DOHH2 (cell line): ENCODE data around the gene RNF224.

Experiments used
- H3F3A ChIP-seq: fragments of 200-600 bp; sonication (generic), shearing (Covaris generic); 2 replicates; pipeline ENCODE4 v1.6.0; 2016; ENCODE audit warnings: antibody characterized with exemption, mild to moderate bottlenecking; ENCODE audit not compliant: control insufficient read depth, insufficient read depth
- H3K27ac ChIP-seq: fragments of 200-600 bp; sonication (generic); 2 replicates; pipeline ENCODE4 v1.5.1; 2014; ENCODE audit warnings: low read depth, mild to moderate bottlenecking, low read length, moderate library complexity
- H3K27me3 ChIP-seq: fragments of 200-600 bp; sonication (generic); 2 replicates; pipeline ENCODE4 v1.6.1; 2014; ENCODE audit warnings: mild to moderate bottlenecking, low read length, mixed read lengths; ENCODE audit not compliant: control insufficient read depth
- H3K36me3 ChIP-seq: fragments of 200-600 bp; sonication (generic); 2 replicates; pipeline ENCODE4 v1.6.1; 2014; ENCODE audit warnings: mild to moderate bottlenecking, low read length, moderate library complexity, mixed read lengths; ENCODE audit not compliant: control insufficient read depth
- H3K4me1 ChIP-seq: fragments of 200-600 bp; sonication (generic); 2 replicates; pipeline ENCODE4 v1.6.1; 2014; ENCODE audit warnings: mild to moderate bottlenecking, low read length, mixed read lengths; ENCODE audit not compliant: control insufficient read depth
- H3K4me2 ChIP-seq: fragments of 200-600 bp; sonication (generic); 2 replicates; pipeline ENCODE4 v1.6.0; 2014; ENCODE audit warnings: mild to moderate bottlenecking, low read length, moderate library complexity
- H3K4me3 ChIP-seq: fragments of 200-600 bp; sonication (generic); 2 replicates; pipeline ENCODE4 v1.5.1; 2014; ENCODE audit warnings: mild to moderate bottlenecking, low read length, mixed read lengths
- H3K79me2 ChIP-seq: fragments of 200-600 bp; sonication (generic); 2 replicates; pipeline ENCODE4 v1.6.1; 2014; ENCODE audit warnings: mild to moderate bottlenecking, low read length, mixed read lengths; ENCODE audit not compliant: control insufficient read depth
- H3K9me2 ChIP-seq: fragments of 200-600 bp; sonication (generic); replicated peaks from 2 replicates; pipeline ENCODE4 v1.6.1; 2014; ENCODE audit warnings: mild to moderate bottlenecking, low read length, mixed read lengths; ENCODE audit not compliant: control insufficient read depth
- H3K9me3 ChIP-seq: fragments of 200-600 bp; sonication (generic); 2 replicates; pipeline ENCODE4 v1.6.1; 2014; ENCODE audit warnings: antibody characterized with exemption, low read length, mixed read lengths; ENCODE audit not compliant: control insufficient read depth, insufficient read depth
- H4K20me1 ChIP-seq: fragments of 200-600 bp; sonication (generic); 2 replicates; pipeline ENCODE4 v1.6.0; 2014; ENCODE audit warnings: low read depth, mild to moderate bottlenecking, antibody characterized with exemption, low read length, moderate library complexity; ENCODE audit not compliant: control insufficient read depth, insufficient read depth
- CTCF ChIP-seq: fragments of 200-600 bp; sonication (generic); IDR thresholded peaks from one replicate; pipeline ENCODE4 v1.5.1; 2014; ENCODE audit warnings: antibody characterized with exemption, mild to moderate bottlenecking, low read depth, low read length; ENCODE audit not compliant: poor library complexity, severe bottlenecking
- EZH2phosphoT487 ChIP-seq: fragments of 200-600 bp; sonication (generic); IDR thresholded peaks from 2 replicates; pipeline ENCODE4 v1.6.1; 2017; ENCODE audit warnings: borderline replicate concordance, mild to moderate bottlenecking, antibody characterized with exemption, low read length, moderate library complexity, mixed read lengths

The RNF224 gene

DNA sequence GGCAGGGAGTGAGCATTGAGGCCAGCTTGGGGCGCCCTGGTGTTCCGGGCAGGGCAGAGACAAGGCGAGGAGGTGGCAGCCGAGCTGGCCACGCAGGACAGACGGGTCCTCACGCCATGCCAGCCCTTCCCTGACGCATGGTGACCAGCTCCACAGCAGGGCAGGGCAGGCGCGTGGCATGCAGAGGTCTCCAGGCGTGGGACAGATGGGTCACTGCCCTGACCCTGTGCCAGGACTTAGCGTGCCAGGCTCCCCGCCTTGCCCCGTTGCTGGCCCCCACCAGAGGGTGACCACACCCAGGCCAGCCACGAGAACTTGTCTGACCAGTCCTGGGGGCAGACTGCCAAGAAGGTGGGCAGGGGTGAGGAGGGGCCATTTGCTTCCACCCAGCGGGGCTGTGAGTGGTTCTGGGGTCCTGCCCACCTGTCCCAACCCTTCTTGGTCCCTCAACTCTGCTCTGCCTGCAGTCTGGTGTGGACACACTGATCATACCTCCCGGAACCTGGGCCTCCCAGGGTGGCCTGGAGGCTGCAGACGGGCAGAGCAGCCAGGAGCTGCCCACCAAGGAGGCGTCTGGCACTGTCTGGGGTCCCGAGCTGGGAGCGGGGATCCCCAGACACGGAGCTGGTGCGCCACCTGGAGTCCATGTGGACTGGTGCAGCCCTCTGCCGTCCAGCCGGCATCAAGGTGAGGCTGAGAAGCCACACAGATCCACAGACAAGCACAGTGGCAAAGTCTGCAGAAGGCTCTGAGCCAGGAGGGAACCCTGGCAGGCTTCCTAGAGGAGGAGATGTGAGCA, at the start of gene RNF224:
Gene RNF224 (plus strand): TSS at position 449 of the 799 bp plus-strand sequence. CDS start 834 bp downstream, outside the sequence.
- no peak within 1 kb of the TSS for H3K27ac ChIP-seq
- peaks cover 6% of the 10 kb centered on the region for H3F3A ChIP-seq
- H3K36me3 ChIP-seq, result no peaks in the 10 kb centered on the region
- peak; percentile 98 for TF ChIP-seq CTCF
- TF ChIP-seq EZH2phosphoT487, result no peak
- peaks cover 13% of the 10 kb centered on the region for H3K27me3 ChIP-seq
- H3K79me2 ChIP-seq, result peaks cover 5% of the 10 kb centered on the region
- H4K20me1 ChIP-seq, result no peaks in the 10 kb centered on the region
- no peaks in the 10 kb centered on the region for H3K9me2 ChIP-seq
- 0 out of 2 replicates have a peak within 1 kb of the TSS, but pooled peaks have one; percentile 3 for H3K4me2 ChIP-seq
- H3K4me3 ChIP-seq, result no peak within 1 kb of the TSS
- H3K9me3 ChIP-seq, result no peaks in the 10 kb centered on the region
- H3K4me1 ChIP-seq, result peaks cover 35% of the 10 kb centered on the region

- H3K4me2 ChIP-seq, result no peak overlapping the region
- peaks cover 5% of the 10 kb centered on the region; the same call in 1 of the 2 replicates for H4K20me1 ChIP-seq
- H3K4me1 ChIP-seq, result peaks cover 19% of the 10 kb centered on the region
- H3K9me3 ChIP-seq, result no peaks in the 10 kb centered on the region
- no peaks in the 10 kb centered on the region for H3K79me2 ChIP-seq
- TF ChIP-seq EZH2phosphoT487 (no peak), CTCF (no peak)
- H3K36me3 ChIP-seq, result peaks cover 32% of the 10 kb centered on the region
- no peak overlapping the region for H3K4me3 ChIP-seq
- H3K9me2 ChIP-seq, result no peaks in the 10 kb centered on the region
- no peaks in the 10 kb centered on the region for H3K27me3 ChIP-seq
- peaks cover 7% of the 10 kb centered on the region for H3F3A ChIP-seq
- no peak overlapping the region for H3K27ac ChIP-seq
These were observed 48.9 kb upstream of the RNF224 start for GRCh38 chr9:137178201-137178938.

DNA sequence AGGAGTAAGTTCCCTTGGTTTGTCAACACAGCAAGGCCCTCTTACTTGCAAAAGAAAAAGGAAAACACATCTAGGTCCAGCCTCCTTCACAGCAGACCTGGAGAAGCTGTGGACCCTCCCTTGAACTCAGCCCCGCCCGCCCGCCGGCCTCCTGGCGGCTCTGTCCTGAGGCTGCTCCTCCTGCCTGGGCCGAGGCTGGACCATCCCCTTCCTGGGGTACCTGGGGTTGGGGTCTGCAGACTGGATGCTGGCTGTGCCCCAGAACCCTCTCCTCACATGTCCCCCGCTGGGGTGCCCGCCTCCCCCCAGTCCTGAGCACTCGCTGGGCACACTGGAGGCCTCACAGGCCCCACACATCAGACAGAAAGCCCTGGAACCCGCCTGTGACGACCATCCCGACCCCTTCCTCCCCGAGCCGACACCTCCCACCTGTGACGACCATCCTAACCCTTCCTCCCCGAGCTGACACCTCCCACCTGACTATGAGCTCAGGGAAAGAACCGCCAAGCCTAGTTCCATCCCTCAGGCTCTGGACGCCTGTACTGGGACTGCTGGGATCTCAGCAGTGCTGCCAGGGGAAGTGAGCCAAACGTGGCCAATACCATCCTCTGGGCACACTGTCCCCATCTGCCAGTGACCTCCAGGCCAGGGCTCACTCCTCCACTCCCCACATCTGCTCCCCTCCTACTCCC, 48.2 kb upstream of the RNF224 start:
- Histone ChIP-seq H3K4me3 (no peak overlapping the region), H3F3A (peaks cover 7% of the 10 kb centered on the region), H3K36me3 (peaks cover 38% of the 10 kb centered on the region), H3K4me2 (no peak overlapping the region), H4K20me1 (peaks cover 5% of the 10 kb centered on the region; the same call in 1 of the 2 replicates), H3K9me3 (no peaks in the 10 kb centered on the region), H3K9me2 (no peaks in the 10 kb centered on the region), H3K27ac (no peak overlapping the region), H3K27me3 (no peaks in the 10 kb centered on the region), H3K79me2 (no peaks in the 10 kb centered on the region), H3K4me1 (peaks cover 12% of the 10 kb centered on the region)
- TF ChIP-seq CTCF, result no peak
- no peak for TF ChIP-seq EZH2phosphoT487
